GM21576 (cell line): ENCODE measurements around the gene SPEM1.

Experiments used
- ATAC-seq: cut with Tn5 transposase; IDR thresholded peaks from one replicate; pipeline ENCODE4 v1.9.1; 2021; ENCODE audit warnings: mild to moderate bottlenecking, moderate library complexity; ENCODE audit not compliant: unreplicated experiment

SPEM1 gene

DNA sequence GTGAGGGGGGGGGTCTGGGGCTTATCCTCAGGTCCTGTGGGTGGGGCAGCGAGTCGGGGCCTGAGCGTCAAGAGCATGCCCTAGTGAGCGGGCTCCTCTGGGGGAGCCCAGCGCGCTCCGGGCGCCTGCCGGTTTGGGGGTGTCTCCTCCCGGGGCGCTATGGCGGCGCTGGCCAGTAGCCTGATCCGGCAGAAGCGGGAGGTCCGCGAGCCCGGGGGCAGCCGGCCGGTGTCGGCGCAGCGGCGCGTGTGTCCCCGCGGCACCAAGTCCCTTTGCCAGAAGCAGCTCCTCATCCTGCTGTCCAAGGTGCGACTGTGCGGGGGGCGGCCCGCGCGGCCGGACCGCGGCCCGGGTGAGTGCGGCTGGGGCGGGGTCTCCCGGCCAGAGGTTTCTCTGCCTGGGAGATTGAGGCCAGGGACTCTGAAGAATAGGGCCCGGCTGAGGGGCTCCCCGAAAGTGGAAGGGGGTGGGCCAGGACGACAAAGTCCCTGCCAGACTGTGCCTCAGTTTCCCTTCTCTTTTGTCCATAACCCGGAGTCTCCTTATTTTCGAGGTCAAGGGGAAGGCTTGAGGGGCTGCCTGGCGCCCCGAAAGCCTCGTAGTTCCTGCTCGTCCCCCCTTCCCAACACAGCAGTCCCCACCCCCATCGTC, 19.5 kb downstream of the SPEM1 start, which contains the start of gene FGF11:
Gene FGF11 (plus strand): TSS at position 51 of the 651 bp plus-strand sequence. CDS start 109 bp downstream, at position 160.
- no peak for ATAC-seq

DNA sequence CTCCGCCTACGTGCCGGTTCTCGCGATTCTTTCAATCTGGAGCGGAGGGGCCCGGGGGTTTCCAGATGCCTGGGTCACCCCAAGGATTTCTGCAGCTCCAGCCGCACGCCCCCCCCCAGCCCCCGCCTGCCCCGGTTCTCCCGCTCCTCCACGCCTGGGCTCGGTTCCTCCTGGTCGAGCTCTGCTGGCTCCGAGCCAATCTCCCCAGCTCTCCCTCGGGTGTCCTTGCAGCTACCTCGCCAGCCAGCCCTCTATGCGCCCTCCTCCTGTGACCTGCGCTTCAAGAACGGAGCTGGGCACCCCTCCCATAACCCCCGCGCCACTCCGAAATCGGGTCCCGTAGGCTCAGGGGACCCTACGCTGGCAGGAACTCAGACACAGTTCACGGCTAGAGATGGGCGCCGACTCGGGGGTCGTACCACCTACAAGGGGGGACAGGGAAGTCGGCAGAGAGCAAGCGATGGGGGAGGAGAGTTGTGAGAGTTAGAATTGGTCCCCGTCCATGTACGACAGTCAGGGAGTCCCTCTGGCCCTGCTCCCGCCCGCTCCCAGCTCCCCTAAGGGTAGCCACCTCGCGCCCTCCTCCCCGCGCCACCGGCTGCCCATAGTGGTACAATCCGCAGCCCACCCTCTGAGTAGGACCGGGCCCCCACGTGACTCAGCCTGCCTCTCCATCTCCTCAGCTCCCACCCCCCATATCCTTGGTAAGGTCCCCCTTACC, 20.1 kb downstream of the SPEM1 start:
- ATAC-seq = no peak

DNA sequence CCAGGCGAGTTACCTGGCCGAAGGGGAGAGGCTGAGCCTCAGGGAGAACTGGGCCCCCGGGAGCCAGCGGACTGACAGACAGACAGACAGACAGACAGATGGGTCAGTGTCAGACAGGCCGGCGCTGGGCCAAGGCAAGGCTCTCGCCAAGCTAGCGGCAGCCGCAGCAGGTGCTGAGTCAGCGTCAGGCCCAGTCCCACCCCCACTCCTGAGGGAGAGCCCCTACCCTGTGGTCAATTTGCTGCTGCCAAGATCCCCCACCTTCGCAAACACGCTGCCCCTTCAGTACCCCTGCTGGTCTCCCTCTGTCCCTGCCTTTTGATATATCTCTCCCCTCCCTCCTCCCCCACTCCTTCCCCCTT, 20.7 kb downstream of the SPEM1 start:
- ATAC-seq = no peak

DNA sequence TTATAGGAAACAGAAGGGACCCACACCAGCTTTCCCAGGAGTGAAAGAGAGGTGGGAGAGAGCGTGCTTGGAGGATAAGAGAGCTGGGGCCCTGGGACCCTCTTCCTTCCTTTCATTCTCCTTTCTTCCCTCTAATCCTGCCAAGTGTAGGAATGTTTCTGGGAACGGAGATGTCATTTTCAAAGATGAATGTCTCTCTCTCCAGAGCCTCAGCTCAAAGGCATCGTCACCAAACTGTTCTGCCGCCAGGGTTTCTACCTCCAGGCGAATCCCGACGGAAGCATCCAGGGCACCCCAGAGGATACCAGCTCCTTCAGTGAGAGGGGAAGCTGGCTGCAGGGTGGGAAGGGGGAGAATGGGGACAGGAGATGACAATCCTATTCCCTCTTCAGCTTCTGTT, 21.1 kb downstream of the SPEM1 start:
- ATAC-seq = no peak

DNA sequence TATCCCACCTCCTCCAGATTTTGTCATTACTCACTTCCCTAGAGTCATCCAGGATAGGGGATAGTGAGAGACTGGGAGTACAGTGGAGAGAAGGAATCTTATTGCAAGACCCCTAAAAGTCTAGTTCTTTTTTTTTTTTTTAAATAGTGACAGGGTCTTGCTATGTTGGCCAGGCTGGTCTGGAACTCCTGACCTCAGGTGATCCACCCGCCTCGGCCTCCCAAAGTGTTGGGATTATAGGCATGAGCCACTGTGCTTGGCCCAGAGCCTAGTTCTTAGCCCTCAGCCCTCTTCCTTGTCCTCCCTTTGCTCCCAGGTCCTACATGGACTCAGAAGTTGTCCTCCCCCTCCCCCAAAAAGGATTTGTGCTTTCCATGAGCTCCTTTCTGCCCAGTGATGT, 22.0 kb downstream of the SPEM1 start:
- ATAC-seq = no peak

DNA sequence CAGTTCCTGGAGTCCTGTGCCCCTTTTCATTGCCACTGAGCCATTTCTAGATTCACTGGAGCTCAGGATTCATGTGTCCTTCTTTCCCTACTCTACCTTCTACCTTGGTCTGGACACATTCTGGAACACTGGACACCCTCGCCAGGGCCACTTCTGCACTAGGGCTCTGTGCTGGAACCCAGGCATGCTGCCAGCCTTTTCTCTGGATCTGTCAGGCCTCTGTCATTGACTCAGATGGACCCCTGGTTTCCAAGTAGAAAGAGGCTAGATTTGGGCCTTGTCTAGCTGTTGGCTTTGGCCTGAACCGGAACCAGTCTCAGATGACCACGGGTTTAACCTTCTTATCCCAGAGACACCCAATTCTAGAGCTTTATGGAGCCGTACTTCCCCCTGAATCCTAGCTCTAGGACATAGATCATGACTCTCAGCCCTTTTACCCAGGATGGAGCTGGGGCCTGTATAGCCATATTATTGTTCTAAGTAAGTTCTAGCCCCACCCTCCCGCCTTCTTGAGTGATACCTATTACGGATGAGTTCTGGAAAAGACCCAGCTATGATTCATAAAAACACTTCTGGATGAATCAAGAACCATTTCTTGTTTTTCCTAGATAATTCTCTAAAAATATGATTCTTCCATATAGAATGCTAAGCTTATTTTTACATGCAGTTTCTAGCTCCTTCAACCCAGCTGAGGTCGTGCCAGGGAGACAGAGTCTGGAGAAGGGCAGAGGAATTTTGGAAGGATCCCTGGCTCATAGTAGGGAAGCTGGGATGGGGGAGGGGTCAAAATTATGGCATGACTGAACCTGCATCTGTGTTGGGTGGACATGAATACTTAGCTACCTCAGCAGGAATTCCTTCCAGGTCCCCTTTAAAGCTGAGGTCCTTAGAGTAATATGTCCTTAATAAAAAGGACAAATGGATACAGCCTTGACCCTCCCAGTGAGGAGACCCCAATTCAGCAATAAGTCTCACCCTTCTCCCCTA, 23.7 kb downstream of the SPEM1 start:
- ATAC-seq = no peak

DNA sequence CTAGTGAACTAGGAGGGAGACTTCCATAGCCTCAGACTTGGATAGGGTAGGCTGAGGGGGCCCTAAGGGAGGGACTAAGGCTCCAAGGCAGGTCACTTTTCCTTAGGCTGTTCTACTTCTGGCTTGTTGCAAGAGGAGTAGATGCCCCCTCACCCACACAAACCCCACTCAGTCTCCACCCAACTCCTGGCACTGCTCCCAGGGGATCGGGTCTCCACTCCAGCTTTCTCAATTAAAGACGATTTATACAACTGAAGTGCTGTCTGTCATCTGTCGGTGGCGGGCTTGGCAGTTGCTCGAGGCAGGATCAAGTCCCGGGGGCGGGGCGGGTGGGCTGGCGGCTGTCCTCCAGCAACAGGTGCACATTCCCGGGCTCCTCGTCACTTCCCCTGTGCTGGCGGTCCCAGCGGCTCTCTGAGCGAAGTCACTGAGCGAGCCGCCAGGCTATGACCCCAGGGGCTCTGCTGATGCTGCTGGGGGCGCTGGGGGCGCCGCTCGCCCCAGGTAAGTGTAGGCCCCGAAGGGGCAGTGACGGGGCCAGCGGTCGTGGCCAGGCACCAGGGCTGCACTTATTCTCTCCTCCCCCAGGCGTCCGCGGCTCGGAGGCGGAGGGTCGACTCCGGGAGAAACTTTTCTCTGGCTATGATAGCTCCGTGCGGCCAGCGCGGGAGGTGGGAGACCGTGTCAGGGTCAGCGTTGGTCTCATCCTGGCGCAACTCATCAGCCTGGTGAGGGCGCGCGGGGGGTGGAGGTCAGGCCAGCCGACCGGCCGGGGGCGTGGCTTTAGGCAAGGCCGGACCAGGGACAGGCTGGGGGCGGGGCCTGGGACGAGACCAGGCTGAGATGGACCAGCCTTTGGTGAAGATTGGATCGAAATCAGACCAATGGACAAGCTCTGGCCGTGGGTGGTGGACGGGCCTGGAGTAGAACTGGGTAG, 24.8 kb downstream of the SPEM1 start, which contains the start of gene CHRNB1:
Gene CHRNB1 (plus strand): TSS at position 380 of the 937 bp plus-strand sequence. CDS start 67 bp downstream, at position 447.
- ATAC-seq = no peak

DNA sequence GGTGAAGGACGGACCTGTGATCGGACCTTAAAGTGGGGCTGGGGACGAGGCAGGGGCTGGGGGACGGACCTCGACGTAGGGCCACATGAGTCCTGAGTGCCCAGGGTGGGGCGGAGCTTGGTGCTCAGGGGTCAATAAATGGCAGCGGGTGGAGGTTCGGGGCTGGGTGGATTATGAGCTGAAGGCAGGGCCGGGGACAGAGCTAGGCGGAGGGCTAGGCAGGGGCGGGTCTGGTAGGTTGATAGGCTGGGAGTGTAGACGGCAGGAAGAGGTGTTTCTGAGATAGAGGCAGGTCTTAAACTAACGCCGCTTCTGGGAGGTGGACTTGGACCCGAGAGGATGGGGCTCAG, 25.5 kb downstream of the SPEM1 start:
- no peak for ATAC-seq

DNA sequence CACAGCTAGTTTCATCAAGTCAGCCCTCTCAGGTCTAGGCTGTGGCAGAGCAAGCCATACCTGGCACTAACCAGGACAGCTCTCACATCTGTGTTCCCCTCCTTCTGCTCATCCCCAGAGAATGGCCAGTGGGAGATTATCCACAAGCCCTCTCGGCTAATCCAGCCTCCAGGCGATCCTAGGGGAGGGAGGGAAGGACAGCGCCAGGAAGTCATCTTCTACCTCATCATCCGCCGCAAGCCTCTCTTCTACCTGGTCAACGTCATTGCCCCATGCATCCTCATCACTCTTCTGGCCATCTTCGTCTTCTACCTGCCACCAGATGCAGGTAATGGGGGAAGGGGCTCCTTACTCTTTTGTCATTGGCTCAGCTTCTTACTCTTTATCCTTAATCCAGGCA, 28.3 kb downstream of the SPEM1 start:
- ATAC-seq = no peak

DNA sequence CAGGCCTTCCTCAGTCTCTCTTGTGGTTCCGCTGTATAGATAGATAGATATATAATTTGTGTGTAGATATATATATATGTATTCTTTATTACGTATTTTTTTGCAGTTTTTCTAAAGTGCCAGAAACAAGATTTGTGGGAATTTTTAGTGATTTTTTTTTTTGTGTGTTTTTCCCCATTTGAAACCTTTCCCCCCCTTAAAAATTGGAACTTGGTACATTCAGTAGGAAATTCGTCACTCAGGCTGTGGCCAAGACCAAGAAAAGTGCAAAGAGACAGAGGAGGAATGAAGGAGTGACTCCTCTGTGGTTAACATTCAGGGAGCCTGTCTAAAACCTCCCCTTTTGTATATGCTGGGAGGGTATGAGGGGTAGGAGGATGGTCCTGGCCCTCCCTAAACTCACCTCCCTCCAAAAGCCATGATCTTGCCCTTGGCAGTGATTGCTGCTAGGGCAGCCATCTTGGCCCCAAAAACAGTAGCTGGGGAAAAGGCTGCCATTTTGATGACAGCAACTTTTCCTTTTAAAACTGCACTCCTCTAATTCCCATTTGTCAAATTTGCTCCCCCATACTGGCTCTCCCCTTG, 39.9 kb downstream of the SPEM1 start:
- no peak for ATAC-seq

DNA sequence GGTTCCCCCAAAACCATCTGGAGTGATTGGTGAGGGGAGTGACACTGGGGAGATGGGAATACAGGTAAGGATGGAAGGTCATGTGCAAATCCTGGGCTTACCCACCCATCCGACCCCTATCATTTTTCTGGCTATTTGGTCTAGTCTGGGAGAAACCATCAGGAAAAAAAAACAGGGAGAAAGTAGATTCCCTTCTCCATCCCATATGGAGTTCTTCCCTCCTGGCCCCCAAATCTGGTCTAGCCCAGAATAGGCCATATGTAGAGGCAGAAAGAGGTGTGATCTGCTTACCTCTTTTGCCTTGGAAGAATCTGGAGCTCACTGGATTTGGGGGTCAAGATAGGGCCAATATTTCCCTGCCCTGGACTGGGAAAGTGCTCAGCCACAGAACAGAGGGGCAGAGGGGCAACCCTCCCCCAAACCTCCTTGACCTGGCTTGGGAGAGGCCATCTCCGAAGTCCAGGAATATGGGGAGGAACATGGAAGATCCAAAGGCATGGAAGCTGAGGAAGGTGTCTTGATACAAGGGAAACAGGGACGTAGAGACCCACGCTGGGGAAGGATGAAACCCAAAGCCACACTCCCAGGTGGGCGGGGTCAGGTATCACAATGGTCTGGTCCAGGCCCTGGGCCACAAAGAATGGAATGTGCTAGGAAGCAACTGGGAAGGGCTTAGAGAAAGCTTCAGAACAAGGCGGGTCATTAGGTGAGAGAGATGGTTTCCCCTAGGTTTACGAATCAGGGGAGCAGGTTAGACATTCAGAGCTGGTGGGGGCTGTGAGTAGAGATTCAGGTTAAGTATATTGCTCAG, 40.9 kb downstream of the SPEM1 start:
- ATAC-seq = no peak

DNA sequence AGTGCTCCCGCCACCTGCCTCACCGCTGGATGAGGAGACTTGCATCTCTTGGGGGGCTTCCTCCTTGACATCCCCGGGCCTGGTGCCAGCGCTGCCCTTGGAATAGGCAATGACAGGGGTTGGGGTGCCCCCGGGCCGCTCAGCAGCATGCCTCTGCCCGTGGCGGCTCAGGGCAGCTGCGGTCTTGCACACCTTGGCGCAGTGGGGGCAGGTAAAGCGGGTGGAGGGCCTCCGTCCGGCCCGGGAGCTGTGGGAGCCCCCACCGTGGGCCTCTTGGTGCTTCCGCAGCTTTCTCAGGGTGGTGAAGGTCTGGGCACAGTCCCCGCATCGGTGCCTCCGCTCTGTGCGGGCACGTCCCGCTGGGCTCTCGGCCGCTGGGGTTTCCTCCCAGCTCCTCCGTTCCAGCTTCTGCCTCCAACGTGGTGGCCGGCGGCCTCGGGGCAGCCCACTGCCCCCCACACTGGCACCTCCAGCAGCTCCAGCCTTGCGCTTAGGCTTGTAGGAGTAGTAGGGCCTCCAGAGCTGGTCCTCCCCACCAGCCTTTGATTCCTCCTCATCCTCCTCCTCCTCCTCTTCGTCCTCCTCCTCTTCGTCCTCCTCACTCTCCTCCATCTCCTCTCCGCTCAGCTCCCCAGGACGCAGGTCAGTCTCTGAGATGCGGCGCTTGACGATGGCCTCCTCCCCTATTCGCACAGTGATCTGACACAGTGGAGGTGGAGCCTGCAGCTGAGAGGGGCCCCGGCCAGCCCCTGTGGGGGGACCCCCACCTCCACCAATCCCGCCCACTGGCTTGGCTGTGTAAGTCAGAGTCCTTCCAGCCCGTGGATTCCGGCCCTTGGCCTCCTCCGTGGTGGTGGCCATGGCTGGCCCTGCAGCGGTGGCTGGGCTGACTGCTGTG, 42.6 kb downstream of the SPEM1 start:
- no peak for ATAC-seq

DNA sequence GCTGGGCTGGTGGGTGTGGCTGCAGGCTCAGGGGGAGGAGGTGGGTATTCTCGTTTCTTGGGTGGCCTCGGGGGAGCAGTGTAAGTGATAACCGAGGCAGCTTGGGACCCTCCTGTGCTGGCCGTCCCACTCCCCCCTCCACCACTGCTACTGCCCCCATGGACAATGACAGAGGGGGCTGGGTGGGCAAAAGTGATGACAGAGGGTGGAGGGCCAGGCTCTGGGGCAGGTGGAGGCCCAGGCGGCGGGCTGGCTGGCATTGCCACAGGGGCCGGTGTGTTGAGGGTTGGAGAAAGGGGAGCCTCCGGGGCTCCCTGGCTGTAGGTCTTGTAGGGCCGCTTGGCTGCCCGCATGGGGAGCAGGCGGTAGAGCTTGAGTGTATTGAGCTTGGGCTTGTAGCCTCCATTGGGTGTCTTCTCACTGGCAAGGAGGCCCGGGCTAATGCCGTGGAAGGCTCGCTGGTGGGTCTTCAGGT, 43.3 kb downstream of the SPEM1 start:
- no peak for ATAC-seq

DNA sequence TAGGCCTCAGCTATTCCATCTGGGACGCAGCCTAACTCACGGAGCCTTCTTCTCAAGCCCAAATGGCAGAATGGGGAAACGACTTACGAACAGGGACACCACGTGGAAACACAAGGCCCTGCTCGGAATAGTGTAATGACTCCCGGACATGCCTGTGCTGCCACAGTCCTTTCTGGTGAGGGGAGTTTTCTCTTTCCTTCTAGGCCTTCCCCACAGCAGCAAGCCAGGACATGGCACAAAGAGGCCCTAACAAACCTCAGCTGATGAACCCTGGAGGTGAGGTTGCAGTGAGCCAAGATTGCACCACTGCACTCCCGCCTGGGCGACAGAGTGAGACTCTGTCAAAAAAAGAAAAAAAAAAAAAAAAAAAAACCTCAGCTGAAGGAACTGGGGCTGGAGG, 44.0 kb downstream of the SPEM1 start:
- no peak for ATAC-seq

DNA sequence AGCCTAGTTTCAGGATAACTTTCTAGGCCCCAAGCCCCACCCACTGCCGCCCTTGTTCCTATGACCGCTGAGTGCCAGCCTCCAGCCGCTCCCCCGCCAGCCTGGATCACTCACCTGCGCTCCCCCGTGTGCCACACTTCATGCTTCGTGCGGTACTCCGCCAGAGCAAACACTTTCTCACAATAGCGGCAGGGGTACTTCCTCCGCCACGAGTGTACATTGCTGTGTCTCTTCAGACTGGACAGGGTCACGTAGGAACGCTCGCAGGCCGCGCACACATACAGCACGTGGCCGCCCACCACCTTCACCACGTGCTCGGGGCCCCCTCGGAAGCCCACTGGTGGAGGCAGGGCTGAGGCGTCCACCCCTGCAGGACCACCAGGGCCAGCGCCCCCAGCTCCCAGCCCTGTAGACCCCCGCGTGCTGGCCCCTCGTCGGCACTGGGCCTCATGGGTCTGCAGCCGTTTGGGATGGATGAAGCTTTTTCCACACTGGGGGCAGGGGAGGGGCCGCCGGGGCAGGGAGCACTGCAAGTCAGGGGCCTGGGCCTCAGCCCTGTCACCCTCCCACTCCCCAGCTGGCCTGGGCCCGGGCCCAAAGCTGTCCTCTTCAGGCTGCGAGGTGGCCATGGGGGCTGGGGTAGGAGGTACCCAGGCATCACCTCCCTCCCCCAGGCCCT, 45.6 kb downstream of the SPEM1 start:
- no peak for ATAC-seq

DNA sequence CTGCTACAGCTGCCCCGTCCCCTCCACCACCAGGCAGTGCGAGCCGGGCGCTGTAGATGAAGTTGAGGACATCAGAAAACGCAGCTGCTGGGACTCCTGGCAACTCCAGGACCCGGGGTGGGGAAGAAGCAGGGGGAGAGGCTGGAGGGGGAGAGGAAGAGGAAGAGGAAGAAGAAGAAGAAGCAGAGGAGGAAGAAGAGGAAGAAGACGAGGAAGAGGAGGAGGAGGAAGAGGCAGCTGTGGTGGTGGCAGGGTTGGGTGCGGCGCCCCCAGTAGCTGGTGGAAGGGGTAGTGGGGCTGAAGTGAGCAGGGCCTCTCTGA, 46.2 kb downstream of the SPEM1 start:
- no peak for ATAC-seq

DNA sequence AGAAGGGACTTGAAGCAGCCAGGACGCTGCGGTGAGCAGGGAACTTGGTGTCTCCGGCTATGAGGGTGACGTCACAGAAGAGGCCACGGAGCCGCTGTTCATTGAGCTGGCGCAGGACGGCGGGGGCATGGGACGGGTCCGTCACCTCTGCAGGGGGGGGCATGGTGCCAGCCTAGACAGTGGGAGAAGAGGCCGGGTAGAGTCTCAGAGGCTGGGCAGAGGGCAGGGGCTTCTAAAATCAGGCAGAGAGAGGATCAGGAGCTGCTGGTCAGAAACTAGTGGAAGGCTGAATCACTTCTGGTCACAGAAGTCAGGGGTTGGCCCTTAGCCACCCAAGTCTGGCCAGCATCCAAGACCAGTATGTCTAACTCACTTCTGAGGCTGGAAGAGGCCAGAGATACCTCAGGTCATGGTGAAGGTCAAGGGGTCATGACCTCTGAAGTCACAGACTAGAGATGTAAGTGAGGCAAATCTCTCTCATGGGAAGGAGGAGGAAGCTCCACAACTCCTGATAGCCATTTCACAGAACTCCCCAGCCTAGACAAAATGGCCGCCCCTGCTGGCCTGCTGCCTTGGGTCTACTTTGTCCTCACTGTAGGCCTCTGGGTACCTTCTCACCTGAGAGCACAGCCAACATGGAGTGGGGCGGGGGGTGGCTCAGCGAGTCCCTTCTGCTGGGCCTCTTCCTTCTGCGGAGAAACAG, 46.7 kb downstream of the SPEM1 start:
- no peak for ATAC-seq
